ENCODE data around the gene PPIC. TPM values are rescaled to one million over a fixed set of nuclear protein-coding genes. Genes with fewer than 3 reads are reported as not detected.

Gene PPIC
- total RNA-seq, 1 experiment from 2014 or later = 10.8 TPM

DNA sequence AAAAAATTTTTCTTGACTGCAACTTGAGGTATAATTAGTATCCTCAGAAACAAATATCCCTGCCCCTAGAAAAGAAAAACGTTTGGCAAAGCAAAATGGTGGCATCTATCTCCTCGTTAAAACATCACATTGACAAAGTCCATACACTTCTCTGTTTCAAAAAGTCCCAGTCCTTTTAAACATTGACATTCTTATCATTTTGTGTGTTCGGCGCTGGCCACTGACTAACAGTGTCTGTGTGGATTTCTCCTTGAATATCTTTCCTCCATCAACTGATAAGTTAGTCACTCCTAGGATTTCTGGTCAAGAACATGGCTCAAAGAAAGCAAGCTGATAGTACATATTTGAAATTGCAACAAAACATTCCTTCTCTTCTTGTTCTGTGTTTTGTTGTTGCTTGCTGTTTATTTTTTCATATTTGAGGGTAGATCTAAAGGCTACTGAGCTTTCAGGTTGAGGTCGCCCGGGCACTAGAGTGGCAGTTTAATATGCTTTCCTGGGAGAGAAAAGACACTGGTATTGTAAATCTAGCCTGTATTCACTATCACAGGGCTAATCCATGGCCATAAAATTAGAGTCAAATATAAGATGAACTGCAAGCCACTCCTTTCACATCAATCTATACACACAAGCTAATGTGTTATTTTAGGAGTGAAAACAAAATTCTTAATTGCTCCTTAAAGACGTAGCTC is 8.5 kb upstream of the PPIC start:
- no peak overlapping the region for H3K56ac ChIP-seq (ENCODE audit: insufficient read length, low read depth, low read length)
- no CpG with 5 or more reads among the region's 7 CpGs for WGBS (ENCODE audit: extremely low coverage, insufficient read length, low lambda C conversion rate)
- Mint-ChIP-seq H3K4me3 (no peak overlapping the region), H3K9me3 (no peaks in the 10 kb centered on the region), H3K36me3 (ENCODE audit: insufficient read depth in 1 of 3, low read depth in 3 of 3) (no peaks in the 10 kb centered on the region), H3K27me3 (ENCODE audit: low read depth) (peaks cover 10% of the 10 kb centered on the region), H3K4me1 (no peaks in the 10 kb centered on the region), H3K27ac (no peak overlapping the region)
- no peak overlapping the region for H3K4me2 ChIP-seq (ENCODE audit: insufficient read depth, insufficient read length, low read length)
- no peak overlapping the region for H4K91ac ChIP-seq (ENCODE audit: insufficient read length, low read depth, low read length)
- H3K79me2 ChIP-seq (ENCODE audit: insufficient read depth, low read length) = no peaks in the 10 kb centered on the region
- no peak overlapping the region for H3K23ac ChIP-seq (ENCODE audit: insufficient read length, low read depth, low read length)
- H2BK15ac ChIP-seq (ENCODE audit: low read depth, low read length) = no peak overlapping the region
- no peak overlapping the region for H2BK20ac ChIP-seq (ENCODE audit: low read depth, low read length, poor library complexity, severe bottlenecking)
- TF ChIP-seq, protein P1, sequence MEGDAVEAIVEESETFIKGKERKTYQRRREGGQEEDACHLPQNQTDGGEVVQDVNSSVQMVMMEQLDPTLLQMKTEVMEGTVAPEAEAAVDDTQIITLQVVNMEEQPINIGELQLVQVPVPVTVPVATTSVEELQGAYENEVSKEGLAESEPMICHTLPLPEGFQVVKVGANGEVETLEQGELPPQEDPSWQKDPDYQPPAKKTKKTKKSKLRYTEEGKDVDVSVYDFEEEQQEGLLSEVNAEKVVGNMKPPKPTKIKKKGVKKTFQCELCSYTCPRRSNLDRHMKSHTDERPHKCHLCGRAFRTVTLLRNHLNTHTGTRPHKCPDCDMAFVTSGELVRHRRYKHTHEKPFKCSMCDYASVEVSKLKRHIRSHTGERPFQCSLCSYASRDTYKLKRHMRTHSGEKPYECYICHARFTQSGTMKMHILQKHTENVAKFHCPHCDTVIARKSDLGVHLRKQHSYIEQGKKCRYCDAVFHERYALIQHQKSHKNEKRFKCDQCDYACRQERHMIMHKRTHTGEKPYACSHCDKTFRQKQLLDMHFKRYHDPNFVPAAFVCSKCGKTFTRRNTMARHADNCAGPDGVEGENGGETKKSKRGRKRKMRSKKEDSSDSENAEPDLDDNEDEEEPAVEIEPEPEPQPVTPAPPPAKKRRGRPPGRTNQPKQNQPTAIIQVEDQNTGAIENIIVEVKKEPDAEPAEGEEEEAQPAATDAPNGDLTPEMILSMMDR (conservative IDR thresholded peaks at IDR 0.05) = no peak
- no peaks in the 10 kb centered on the region for H3K9me3 ChIP-seq (ENCODE audit: control insufficient read depth, low read depth, low read length)
- no peak overlapping the region for H3K14ac ChIP-seq (ENCODE audit: insufficient read depth, low read length)
- no peaks in the 10 kb centered on the region for H3K23me2 ChIP-seq (ENCODE audit: insufficient read length, low read depth, low read length, poor library complexity, severe bottlenecking)
- no peaks in the 10 kb centered on the region for H3K27me3 ChIP-seq (ENCODE audit: insufficient read depth, low read length)
- no peak overlapping the region for H4K5ac ChIP-seq (ENCODE audit: insufficient read length, low read depth, low read length)
- no peaks in the 10 kb centered on the region for H3K4me1 ChIP-seq (ENCODE audit: insufficient read depth, low read length)
- H2AFZ ChIP-seq (ENCODE audit: low read length) = no peak overlapping the region
- no peak overlapping the region for H3K18ac ChIP-seq (ENCODE audit: insufficient read length, low read depth, low read length)
- no peak overlapping the region for H3K9ac ChIP-seq (ENCODE audit: extremely low read depth, insufficient read length, low read length)
- H2BK120ac ChIP-seq (ENCODE audit: low read depth, low read length, poor library complexity, severe bottlenecking) = no peak overlapping the region
- H2BK5ac ChIP-seq (ENCODE audit: insufficient read length, low read length) = no peak overlapping the region
- H3K79me1 ChIP-seq (ENCODE audit: insufficient read depth, low read depth, low read length, poor library complexity, severe bottlenecking) = no peaks in the 10 kb centered on the region
- no peak overlapping the region for H3K4ac ChIP-seq (ENCODE audit: low read depth, low read length)
- no peak overlapping the region for H4K8ac ChIP-seq (replicated peaks; ENCODE audit: insufficient read length, low read depth, low read length)
- H3T11ph ChIP-seq (ENCODE audit: low read length) = no peak overlapping the region
- no peak overlapping the region for H2AK5ac ChIP-seq (ENCODE audit: insufficient read length, low read length)
- no peak overlapping the region for H2BK12ac ChIP-seq (ENCODE audit: insufficient read length, low read depth, low read length)
- no peak overlapping the region for H3K27ac ChIP-seq (ENCODE audit: insufficient read length, low read depth, low read length)
- H4K20me1 ChIP-seq (ENCODE audit: control insufficient read depth, insufficient read depth, insufficient read length) = no peaks in the 10 kb centered on the region
- no peak for DNase-seq
